Stimulated activated CD4-positive, alpha-beta T cell treated with anti-CD3 and anti-CD28 coated beads, TNF-alpha, amount 100 ng/mL, for 1 hour (primary cell): ENCODE measurements around the gene DEXI.
"Not testable (repeated sequence)": the region's sequence is repeated elsewhere in the genome, so short reads cannot be mapped to it uniquely, and the experiment has no call there.

Source experiments
- DNase-seq, 3 donors: peaks; one replicate each; pipeline ENCODE4 v3.0.0-alpha.2; 2020; ENCODE audit warnings: low read depth in 3 of 3, low spot score in 1 of 3

The DEXI gene

DNA sequence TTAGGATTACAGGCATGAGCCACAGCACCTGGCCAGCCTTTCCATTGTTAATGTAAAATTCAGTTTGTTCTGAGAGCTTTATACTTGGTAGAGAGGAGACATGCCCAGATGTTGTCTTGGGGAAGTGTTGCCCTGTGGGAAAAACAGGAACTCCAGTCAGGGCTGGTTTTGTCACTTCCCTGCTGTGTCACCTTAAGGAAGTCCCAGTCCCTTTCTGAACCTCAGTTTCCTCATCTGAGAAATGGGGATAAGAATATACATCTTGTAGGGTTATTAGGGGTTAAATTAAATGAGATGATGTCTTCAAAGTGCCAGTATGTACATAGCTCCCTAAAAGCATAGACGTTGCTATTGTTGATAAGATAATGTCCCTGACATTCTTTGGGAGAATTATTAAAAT lies 27.3 kb upstream of the DEXI start:
- no peak for DNase-seq

- no peak for DNase-seq
Observed at GRCh38 chr16:10968498-10968897, 26.2 kb upstream of the DEXI start.

GRCh38 chr16:10967986-10968385 lies 25.7 kb upstream of the DEXI start:
- DNase-seq, result no peak

- not testable (repeated sequence) for DNase-seq
Observed at GRCh38 chr16:10966559-10966958, 24.3 kb upstream of the DEXI start.

DNA sequence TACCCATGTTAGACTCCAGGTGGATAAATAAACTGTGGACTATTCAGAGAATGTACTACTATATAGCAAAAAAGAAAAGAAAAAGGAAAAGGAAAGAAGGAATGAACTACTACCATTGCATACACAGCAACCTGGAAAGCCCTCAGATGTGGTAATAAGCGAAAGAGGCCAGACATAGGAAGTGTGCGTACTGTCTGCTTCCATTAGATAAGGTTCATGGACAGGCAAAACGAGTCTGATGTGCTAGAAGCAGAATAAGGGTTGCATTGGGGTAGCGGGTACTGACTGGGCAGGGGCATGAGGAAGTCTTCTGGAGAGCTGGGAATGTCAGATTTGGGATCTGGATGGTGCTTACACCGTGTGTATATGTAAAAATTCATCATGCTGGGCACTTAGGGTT lies 23.9 kb upstream of the DEXI start:
- no peak for DNase-seq

GRCh38 chr16:10965440-10966061 lies 23.3 kb upstream of the DEXI start:
- DNase-seq, result no peak

- DNase-seq, result no peak
Observed at GRCh38 chr16:10964891-10965326, 22.6 kb upstream of the DEXI start.

GRCh38 chr16:10964039-10964890 lies 22.0 kb upstream of the DEXI start:
- peak; percentile 48 to 75 (median 60) for DNase-seq

DNA sequence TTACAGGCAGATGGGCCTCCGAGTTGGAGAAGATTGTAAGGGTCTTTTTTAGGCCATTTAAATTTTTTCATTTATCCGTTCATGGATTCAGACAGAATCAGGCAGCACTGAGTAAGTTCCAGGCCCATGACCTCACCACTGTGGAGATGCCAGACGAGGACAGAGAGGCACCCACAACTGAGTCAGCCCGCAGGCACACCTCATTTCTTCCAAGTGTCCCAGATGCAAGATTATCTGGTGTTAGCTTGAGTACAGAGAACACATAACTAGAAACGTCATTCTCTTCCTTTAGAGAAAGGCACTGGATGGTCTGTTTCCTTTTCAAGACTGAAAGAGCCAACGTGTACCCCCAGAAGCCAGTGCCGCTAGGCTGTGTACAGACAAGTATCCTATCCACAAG lies 19.0 kb upstream of the DEXI start:
- DNase-seq, result no peak

DNA sequence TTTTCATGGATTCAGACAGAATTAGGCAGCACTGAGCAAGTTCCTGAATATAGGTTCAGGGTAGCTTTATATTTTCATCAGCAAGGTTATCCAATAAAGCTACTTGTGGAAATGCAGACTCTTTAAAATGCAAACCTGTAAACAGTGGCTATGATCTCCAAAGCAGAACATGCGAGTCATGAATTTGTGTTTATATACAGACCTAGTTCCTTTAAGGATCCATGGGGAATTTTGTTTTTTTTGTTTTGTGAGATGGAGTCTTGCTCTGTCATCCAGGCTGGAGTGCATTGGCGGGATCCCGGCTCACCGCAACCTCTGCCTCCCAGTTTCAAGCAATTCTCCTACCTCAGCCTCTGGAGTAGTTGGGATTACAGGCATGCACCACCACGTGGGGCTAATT lies 16.9 kb upstream of the DEXI start:
- DNase-seq, result no peak

DNA sequence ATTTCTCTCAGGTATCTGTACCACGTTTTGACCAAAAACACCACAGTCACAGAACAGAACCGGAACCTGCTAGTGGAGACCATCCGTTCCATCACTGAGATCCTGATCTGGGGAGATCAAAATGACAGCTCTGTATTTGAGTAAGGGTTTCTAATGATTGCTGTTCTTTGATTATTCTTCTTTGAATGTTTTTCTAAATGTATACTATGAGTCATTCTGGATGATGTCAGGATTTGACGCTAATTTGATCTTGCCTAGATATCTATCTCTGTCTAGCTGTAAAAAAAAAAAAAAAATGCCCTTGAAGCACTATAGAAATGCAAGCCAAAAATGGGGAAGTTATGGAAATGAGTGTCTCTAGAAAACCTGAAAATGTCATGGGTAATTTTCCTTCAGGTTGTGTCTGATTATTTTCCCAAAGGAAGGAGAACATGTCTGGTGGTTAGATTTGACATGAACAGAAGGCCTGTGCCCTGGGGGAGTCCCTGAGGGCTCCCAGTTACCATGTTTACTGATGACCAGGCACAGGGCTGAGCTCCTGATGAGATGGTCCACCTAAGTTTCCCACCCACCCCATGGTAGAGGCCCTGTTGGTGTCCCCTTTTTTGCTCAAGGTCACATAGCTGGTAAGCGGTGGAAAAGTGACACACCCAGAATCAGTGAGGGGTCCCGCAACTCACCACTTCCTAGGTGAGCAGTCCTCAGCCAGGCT lies 15.7 kb upstream of the DEXI start:
- DNase-seq, result no peak

DNA sequence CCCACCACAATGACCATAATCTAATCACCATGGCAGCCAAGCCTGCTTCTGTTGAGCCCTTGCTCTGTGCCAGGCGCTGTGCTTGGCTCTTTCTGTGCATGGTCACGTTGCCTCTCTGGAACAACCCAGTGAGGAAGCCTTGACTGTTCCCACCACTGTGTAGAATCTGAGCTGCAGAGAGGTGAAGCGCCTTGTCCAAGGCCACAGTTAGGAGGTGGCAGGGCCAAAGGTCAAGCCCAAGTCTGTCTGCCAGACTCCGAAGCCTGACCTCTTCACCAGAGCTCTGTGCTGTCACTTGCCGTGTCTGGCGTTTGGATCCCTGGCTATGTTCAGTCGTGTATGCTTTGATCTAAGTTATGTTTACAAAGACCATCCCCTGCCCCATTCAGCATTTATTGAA lies 12.6 kb upstream of the DEXI start:
- DNase-seq, result no peak

DNA sequence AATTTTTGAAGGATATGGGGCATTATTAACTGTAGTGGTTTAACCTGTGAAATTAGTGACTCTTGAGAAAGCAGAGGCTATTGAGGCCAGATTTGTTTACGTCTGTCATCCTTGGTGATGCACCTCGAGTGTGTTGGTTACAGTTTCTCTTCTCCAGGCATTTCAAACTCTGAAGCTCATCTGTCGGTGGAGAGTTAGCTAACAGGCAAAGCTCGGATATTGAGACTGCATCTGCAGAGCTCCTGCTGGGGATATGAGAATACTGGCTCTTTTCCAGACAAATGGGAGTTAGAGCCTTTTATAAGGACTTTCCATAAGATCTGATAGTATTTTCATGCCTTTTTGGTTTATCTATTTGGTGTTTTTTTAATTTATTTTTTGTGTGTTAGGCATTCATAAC lies 8.8 kb upstream of the DEXI start:
- DNase-seq, result no peak

DNA sequence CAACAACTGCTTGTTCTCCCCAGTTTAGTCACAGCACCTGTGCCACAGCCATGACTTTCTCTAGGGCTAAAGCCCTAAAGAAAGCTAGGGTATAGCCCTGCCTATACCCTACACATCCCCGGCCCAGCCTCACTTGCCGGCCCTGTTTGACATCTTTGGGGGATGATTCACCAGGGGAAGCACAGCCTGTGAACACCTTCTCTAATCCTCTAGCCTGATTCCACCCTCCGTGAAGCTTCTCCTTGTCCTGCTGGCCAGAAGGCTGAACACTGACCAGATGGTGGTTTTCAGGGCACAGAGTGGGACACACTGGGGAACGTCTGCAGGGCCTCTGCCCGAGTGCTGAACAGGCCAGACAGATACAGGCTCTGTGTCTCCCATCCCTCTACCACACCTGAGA lies 8.1 kb upstream of the DEXI start:
- no peak for DNase-seq

DNA sequence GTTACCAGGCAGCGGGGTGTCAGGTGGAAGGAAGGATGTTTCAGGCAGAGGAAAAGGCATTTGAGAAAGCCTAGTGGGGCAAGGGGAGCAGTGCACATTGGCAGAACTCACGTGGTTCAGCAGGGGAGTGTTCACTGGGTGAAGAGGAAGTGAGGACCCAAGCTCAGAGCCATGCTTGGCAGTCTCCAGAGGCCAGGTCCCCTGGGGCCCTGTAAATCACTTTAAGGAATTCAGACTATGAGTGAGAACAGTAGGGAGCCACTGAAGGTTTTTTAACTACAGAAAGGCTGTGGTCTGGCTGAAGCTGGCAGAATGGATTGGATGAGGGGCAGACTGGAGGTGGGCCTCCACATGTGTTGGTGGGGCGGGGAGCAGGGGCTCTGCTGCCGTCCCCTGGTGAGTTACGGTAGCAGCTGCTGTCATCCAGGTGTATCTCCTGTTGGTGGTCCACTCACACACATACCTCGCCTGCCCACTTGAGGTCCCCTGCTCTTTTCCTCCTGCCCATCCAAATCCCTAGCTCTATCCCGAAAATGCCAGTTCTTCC lies 7.2 kb upstream of the DEXI start:
- no peak for DNase-seq

DNA sequence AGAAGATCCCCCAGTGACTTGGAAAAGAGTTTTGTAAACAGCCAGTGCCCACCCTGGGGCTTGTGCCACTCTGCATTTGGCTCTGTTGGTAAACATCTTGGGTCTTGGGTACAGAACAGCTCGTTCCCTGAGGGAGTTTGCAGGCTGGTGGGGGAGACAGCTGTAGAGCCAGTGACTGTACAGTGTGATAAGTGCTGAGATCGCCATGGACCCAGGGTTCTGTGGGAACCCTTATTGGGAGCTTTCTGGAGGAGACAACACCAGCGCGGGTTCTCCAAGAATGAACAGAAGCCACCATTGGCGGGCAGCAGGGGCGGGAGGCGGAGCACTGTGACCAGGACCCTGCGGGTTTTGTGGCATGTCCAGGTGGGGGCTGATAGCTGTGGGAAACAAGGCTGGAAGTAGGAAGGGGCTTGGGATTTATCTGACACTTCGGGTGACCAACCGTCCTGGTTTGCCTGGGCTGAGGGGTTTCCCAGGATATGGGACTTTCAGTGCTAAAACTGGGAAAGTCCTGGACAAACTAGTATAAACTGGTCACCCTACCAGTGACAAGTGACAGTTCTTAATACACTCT lies 5.0 kb upstream of the DEXI start:
- DNase-seq, result no peak

DNA sequence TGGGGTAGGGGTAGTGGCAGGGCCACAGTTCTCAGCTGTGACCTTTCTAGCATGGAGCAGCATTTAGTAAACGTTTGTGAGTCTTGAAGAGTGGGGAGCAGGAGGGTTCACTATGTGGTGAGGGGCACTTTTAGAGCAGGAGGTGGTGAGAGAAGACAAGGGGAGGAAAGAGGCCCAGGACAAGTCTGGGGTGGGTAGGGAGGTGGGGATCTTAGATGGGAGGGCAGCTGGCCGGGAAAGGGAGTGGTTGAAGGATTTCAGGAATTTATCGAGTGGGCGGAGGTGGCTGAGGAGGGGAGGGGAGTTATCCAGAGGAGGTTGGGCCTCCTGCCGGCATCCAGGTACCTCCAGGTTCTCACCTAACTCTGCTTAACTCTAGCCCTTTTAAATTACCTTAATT lies 4.0 kb upstream of the DEXI start:
- no peak for DNase-seq

- no peak for DNase-seq
Observed at GRCh38 chr16:10945065-10945787, 3.0 kb upstream of the DEXI start.

- DNase-seq, result peak; percentile 83 to 93 (median 88)
Observed at GRCh38 chr16:10944249-10945064, 2.2 kb upstream of the DEXI start, which contains the start of gene CLEC16A. Gene CLEC16A (plus strand): TSS chr16:10944564. CDS start chr16:10944718, 154 bp downstream.

- no peak for DNase-seq
Observed at GRCh38 chr16:10943064-10943353, 741 bp upstream of the DEXI start.
